ENCODE measurements around the gene RNF26. TPM values are rescaled to one million over a fixed set of nuclear protein-coding genes. Genes with fewer than 3 reads are reported as not detected.

The RNF26 gene
- total RNA-seq, 1 donor from 2014 or later, result 17.8 TPM

GRCh38 chr11:119356349-119357031 is 22.2 kb downstream of the RNF26 start:
- Histone ChIP-seq H3K4me3 (ENCODE audit: low read depth, low read length) (peak overlapping the region; percentile 32), H3K27me3 (ENCODE audit: control insufficient read depth, insufficient read depth, low read length) (no peaks in the 10 kb centered on the region), H3K36me3 (ENCODE audit: control insufficient read depth, insufficient read depth, low read length) (no peaks in the 10 kb centered on the region)
- no peak for DNase-seq (ENCODE audit: low read depth)
- TF ChIP-seq CTCF (IDR thresholded peaks at IDR 0.05; ENCODE audit: insufficient read depth, low read length, poor library complexity, severe bottlenecking), result peak; percentile 81

GRCh38 chr11:119357074-119357473 is 22.7 kb downstream of the RNF26 start:
- Histone ChIP-seq H3K27me3 (ENCODE audit: control insufficient read depth, insufficient read depth, low read length) (no peaks in the 10 kb centered on the region), H3K36me3 (ENCODE audit: control insufficient read depth, insufficient read depth, low read length) (no peaks in the 10 kb centered on the region), H3K4me3 (ENCODE audit: low read depth, low read length) (peak overlapping the region; percentile 32)
- TF ChIP-seq CTCF (IDR thresholded peaks at IDR 0.05; ENCODE audit: insufficient read depth, low read length, poor library complexity, severe bottlenecking), result no peak
- DNase-seq (ENCODE audit: low read depth), result no peak

- DNase-seq (ENCODE audit: low read depth), result no peak
- H3K4me3 ChIP-seq (ENCODE audit: low read depth, low read length), result no peak overlapping the region
- TF ChIP-seq CTCF (IDR thresholded peaks at IDR 0.05; ENCODE audit: insufficient read depth, low read length, poor library complexity, severe bottlenecking), result no peak
- H3K36me3 ChIP-seq (ENCODE audit: control insufficient read depth, insufficient read depth, low read length), result no peaks in the 10 kb centered on the region
- peaks cover 5% of the 10 kb centered on the region for H3K27me3 ChIP-seq (ENCODE audit: control insufficient read depth, insufficient read depth, low read length)
Observed at GRCh38 chr11:119359365-119360214, 25.3 kb downstream of the RNF26 start.

GRCh38 chr11:119361056-119361787 is 26.9 kb downstream of the RNF26 start:
- TF ChIP-seq CTCF (IDR thresholded peaks at IDR 0.05; ENCODE audit: insufficient read depth, low read length, poor library complexity, severe bottlenecking), result no peak

GRCh38 chr11:119361941-119362725 is 27.8 kb downstream of the RNF26 start:
- Histone ChIP-seq H3K4me3 (ENCODE audit: low read depth, low read length) (no peak overlapping the region), H3K27me3 (ENCODE audit: control insufficient read depth, insufficient read depth, low read length) (peaks cover 6% of the 10 kb centered on the region), H3K36me3 (ENCODE audit: control insufficient read depth, insufficient read depth, low read length) (no peaks in the 10 kb centered on the region)
- TF ChIP-seq CTCF (IDR thresholded peaks at IDR 0.05; ENCODE audit: insufficient read depth, low read length, poor library complexity, severe bottlenecking), result no peak
- no peak for DNase-seq (ENCODE audit: low read depth)

More at GRCh38 chr11:119361056-119361787, 26.9 kb downstream of the RNF26 start:
- Histone ChIP-seq H3K4me3 (ENCODE audit: low read depth, low read length) (no peak overlapping the region), H3K36me3 (ENCODE audit: control insufficient read depth, insufficient read depth, low read length) (no peaks in the 10 kb centered on the region), H3K27me3 (ENCODE audit: control insufficient read depth, insufficient read depth, low read length) (peaks cover 6% of the 10 kb centered on the region)
- DNase-seq (ENCODE audit: low read depth), result peak; percentile 78

Measured in kidney epithelial cell (primary cell).